Kidney (tissue), 14 donors: Measurements from ENCODE around the gene PTPRG. TPM values are rescaled to one million over a fixed set of nuclear protein-coding genes. Genes with fewer than 3 reads are reported as not detected.

Source experiments
- DNase-seq, 5 donors: peaks; one replicate each; pipeline ENCODE4 v3.0.0-alpha.2; 2013 to 2020
- FAIRE-seq: peaks from 2 replicates; lab custom pipeline; 2012; peaks lifted over from hg19 to GRCh38; lab: Jason Lieb, UNC
- H3K27ac ChIP-seq, 2 donors: one replicate each; pipeline ENCODE4 v1.7.0; 2013; ENCODE audit warnings: low read depth in 2 of 2, low read length in 2 of 2, inconsistent platforms in 1 of 2
- H3K27me3 ChIP-seq: one replicate; pipeline ENCODE4 v1.7.1; 2013; ENCODE audit warnings: low read length, inconsistent platforms; ENCODE audit not compliant: control insufficient read depth, insufficient read depth
- H3K36me3 ChIP-seq, 3 donors: one replicate each; pipeline versions ENCODE4 v1.7.0 to v1.7.1; 2013; ENCODE audit warnings: low read length in 3 of 3, control low read depth in 1 of 3, inconsistent platforms in 1 of 3; ENCODE audit not compliant: insufficient read depth in 3 of 3, control insufficient read depth in 2 of 3
- H3K4me1 ChIP-seq, 3 donors: one replicate each; pipeline versions ENCODE4 v1.7.0 to v1.7.1; 2013; ENCODE audit warnings: low read length in 3 of 3, inconsistent platforms in 1 of 3, low read depth in 1 of 3; ENCODE audit not compliant: control insufficient read depth in 2 of 3, insufficient read depth in 2 of 3
- H3K4me3 ChIP-seq, 3 donors: one replicate each; pipeline versions ENCODE4 v1.7.0 to v1.8.1; 2013; ENCODE audit warnings: low read length in 3 of 3, control low read depth in 1 of 3, inconsistent platforms in 1 of 3
- H3K9ac ChIP-seq, 3 donors: one replicate each; pipeline versions ENCODE4 v1.7.0 to v1.7.1; 2013; ENCODE audit warnings: low read length in 3 of 3, control low read depth in 1 of 3, inconsistent platforms in 1 of 3
- H3K9me3 ChIP-seq, 3 donors: one replicate each; pipeline versions ENCODE4 v1.7.0 to v1.7.1; 2013; ENCODE audit warnings: low read length in 3 of 3, control low read depth in 1 of 3, inconsistent platforms in 1 of 3; ENCODE audit not compliant: control insufficient read depth in 2 of 3, insufficient read depth in 1 of 3
- intact Hi-C: fragments of 100-400 bp; cut with DNase I; formaldehyde crosslinking; loops from one replicate; pipeline ENCODE4 v1.11.1; 2022
- polyA plus RNA-seq: library from polyadenylated mRNA; stranded (reverse); fragments of 350-450 nt; fragmentation: Illumina TruSeq; extraction: RNeasy Lipid Tissue Mini Kit (QIAGEN cat#74804); gene quantifications from one replicate; pipeline ENCODE4 v1.2.3, GENCODE V29; 2014; ENCODE audit warnings: low read depth, low replicate concordance; ENCODE audit not compliant: insufficient read depth
- total RNA-seq: library from RNA; stranded (reverse); fragmentation: NEBNext Ultra II Directional; extraction: Animal tissue kit (Norgen Biotek cat#: 25700); gene quantifications from one replicate; pipeline ENCODE4 v1.2.1, GENCODE V29; 2021
- TF ChIP-seq, protein P1 (sequence below): IDR thresholded peaks from 3 replicates; pipeline ENCODE4 v1.5.1; 2012; ENCODE audit warnings: mild to moderate bottlenecking, moderate library complexity, borderline replicate concordance; ENCODE audit not compliant: insufficient read depth; ENCODE audit errors: extremely low read depth
- donor health status: control.
- donor health status: control.
- donor health status: control.
- donor health status: control.
- donor health status: control.
- donor health status: DM: yes; HTN: yes; CAD: no.
- donor health status: Normal renal cell carcinoma (clear cell type).

The PTPRG gene
- total and polyA plus RNA-seq, 2 donors from 2014 or later: 9.2 to 154 TPM

DNA sequence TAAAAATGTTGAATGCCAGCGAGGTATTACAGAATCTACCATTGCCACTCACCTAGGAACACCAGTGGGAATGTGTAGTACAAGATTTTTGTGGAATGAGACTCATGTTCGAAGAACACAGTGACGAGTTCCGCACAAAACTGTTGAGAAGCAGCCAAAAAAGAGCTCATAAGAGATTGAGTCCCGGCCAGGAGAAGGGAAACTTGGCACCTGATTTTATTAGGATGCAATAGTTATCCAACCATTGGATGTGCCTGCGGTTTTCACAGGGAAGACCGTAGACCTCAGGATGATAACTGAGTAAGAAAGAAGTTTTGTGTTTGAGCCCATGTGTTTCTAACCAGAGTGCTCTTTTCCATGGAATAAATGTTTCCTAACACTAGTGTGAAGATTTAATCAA, 88.9 kb downstream of the PTPRG start:
- no peak overlapping the region for H3K9ac ChIP-seq
- peaks cover 0 to 5% (median 0%) of the 10 kb centered on the region in 3 donors for H3K9me3 ChIP-seq
- FAIRE-seq (no peak), DNase-seq (no peak)
- no peak overlapping the region for H3K27ac ChIP-seq
- H3K4me1 ChIP-seq: peaks cover 0 to 11% (median 0%) of the 10 kb centered on the region in 3 donors
- H3K36me3 ChIP-seq: no peaks in the 10 kb centered on the region
- H3K27me3 ChIP-seq: no peaks in the 10 kb centered on the region
- no peak overlapping the region for H3K4me3 ChIP-seq
- TF ChIP-seq, protein P1, sequence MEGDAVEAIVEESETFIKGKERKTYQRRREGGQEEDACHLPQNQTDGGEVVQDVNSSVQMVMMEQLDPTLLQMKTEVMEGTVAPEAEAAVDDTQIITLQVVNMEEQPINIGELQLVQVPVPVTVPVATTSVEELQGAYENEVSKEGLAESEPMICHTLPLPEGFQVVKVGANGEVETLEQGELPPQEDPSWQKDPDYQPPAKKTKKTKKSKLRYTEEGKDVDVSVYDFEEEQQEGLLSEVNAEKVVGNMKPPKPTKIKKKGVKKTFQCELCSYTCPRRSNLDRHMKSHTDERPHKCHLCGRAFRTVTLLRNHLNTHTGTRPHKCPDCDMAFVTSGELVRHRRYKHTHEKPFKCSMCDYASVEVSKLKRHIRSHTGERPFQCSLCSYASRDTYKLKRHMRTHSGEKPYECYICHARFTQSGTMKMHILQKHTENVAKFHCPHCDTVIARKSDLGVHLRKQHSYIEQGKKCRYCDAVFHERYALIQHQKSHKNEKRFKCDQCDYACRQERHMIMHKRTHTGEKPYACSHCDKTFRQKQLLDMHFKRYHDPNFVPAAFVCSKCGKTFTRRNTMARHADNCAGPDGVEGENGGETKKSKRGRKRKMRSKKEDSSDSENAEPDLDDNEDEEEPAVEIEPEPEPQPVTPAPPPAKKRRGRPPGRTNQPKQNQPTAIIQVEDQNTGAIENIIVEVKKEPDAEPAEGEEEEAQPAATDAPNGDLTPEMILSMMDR: no peak
- intact Hi-C loops: no loop called here

- Histone ChIP-seq H3K27ac (no peak overlapping the region), H3K27me3 (no peaks in the 10 kb centered on the region), H3K9ac (no peak overlapping the region), H3K36me3 (no peaks in the 10 kb centered on the region), H3K4me3 (no peak overlapping the region), H3K4me1 (peaks cover 0 to 11% (median 0%) of the 10 kb centered on the region in 3 donors), H3K9me3 (no peaks in the 10 kb centered on the region)
- intact Hi-C loops: no loop called here
- no peak for DNase-seq
- no peak for FAIRE-seq
- TF ChIP-seq, protein P1: no peak
Measured at GRCh38 chr3:61650719-61651410, 89.5 kb downstream of the PTPRG start.

GRCh38 chr3:61657689-61658088, 96.3 kb downstream of the PTPRG start:
- H3K9me3 ChIP-seq: no peaks in the 10 kb centered on the region
- no peak overlapping the region for H3K9ac ChIP-seq
- intact Hi-C loops: no loop called here
- H3K27ac ChIP-seq: no peak overlapping the region
- no peak for FAIRE-seq
- no peak for DNase-seq
- TF ChIP-seq, protein P1: no peak
- no peaks in the 10 kb centered on the region for H3K27me3 ChIP-seq
- H3K4me1 ChIP-seq: no peaks in the 10 kb centered on the region
- no peak overlapping the region for H3K4me3 ChIP-seq
- H3K36me3 ChIP-seq: no peaks in the 10 kb centered on the region

GRCh38 chr3:61662861-61663260, 101.5 kb downstream of the PTPRG start:
- Histone ChIP-seq H3K4me1 (no peaks in the 10 kb centered on the region), H3K9me3 (no peaks in the 10 kb centered on the region), H3K27ac (no peak overlapping the region), H3K4me3 (no peak overlapping the region), H3K27me3 (no peaks in the 10 kb centered on the region), H3K9ac (no peak overlapping the region), H3K36me3 (no peaks in the 10 kb centered on the region)
- intact Hi-C loops: no loop called here
- TF ChIP-seq, protein P1: no peak
- no peak for FAIRE-seq
- no peak for DNase-seq
